HG02884 (cell line): ENCODE data around the gene PIGZ.
"Not testable (repeated sequence)": the region's sequence is repeated elsewhere in the genome, so short reads cannot be mapped to it uniquely, and the experiment has no call there.

ENCODE experiments used
- ATAC-seq: cut with Tn5 transposase; IDR thresholded peaks from one replicate; pipeline ENCODE4 v1.9.1; 2021; ENCODE audit warnings: mild to moderate bottlenecking, moderate library complexity; ENCODE audit not compliant: unreplicated experiment

The PIGZ gene

GRCh38 chr3:196962108-196962929 is 6.3 kb downstream of the PIGZ start:
- no peak for ATAC-seq

- no peak for ATAC-seq
Measured at GRCh38 chr3:196954832-196955231, 13.8 kb downstream of the PIGZ start.

GRCh38 chr3:196951371-196951770 is 17.3 kb downstream of the PIGZ start:
- no peak for ATAC-seq

GRCh38 chr3:196949750-196950149 is 18.9 kb downstream of the PIGZ start:
- ATAC-seq: no peak

- ATAC-seq: no peak
Measured at GRCh38 chr3:196949285-196949619, 19.4 kb downstream of the PIGZ start.

GRCh38 chr3:196948442-196949284 is 20.0 kb downstream of the PIGZ start:
- no peak for ATAC-seq

GRCh38 chr3:196947860-196948441 is 20.7 kb downstream of the PIGZ start:
- ATAC-seq: no peak

GRCh38 chr3:196947136-196947859 is 21.3 kb downstream of the PIGZ start:
- no peak for ATAC-seq

- ATAC-seq: not testable (repeated sequence)
Measured at GRCh38 chr3:196944037-196944790, 24.4 kb downstream of the PIGZ start.

- ATAC-seq: no peak
Measured at GRCh38 chr3:196942915-196943277, 25.7 kb downstream of the PIGZ start.

GRCh38 chr3:196942226-196942914 is 26.3 kb downstream of the PIGZ start, which contains the start of gene NCBP2:
TSS of gene NCBP2 (minus strand) at chr3:196942528. CDS start at chr3:196942503, 25 bp downstream.
- peak; percentile 92 for ATAC-seq

GRCh38 chr3:196941729-196942225 is 26.9 kb downstream of the PIGZ start:
- ATAC-seq: peak; percentile 24

- no peak for ATAC-seq
Measured at GRCh38 chr3:196938576-196938975, 30.1 kb downstream of the PIGZ start.

GRCh38 chr3:196938124-196938523 is 30.5 kb downstream of the PIGZ start:
- no peak for ATAC-seq

- no peak for ATAC-seq
Measured at GRCh38 chr3:196936288-196936687, 32.3 kb downstream of the PIGZ start.

- no peak for ATAC-seq
Measured at GRCh38 chr3:196932600-196932999, 36.0 kb downstream of the PIGZ start.

GRCh38 chr3:196931828-196932587 is 36.6 kb downstream of the PIGZ start:
- no peak for ATAC-seq

GRCh38 chr3:196931157-196931556 is 37.5 kb downstream of the PIGZ start:
- no peak for ATAC-seq
